H1 (cell line): Measurements from ENCODE around the gene SCPEP1. TPM values are rescaled to one million over a fixed set of nuclear protein-coding genes. Genes with fewer than 3 reads are reported as not detected.

ENCODE experiments used
- CTCF ChIA-PET: fragments of 300-600 bp; sonication (Branson Sonifier 250); formaldehyde crosslinking; loops from one replicate; lab custom pipeline; 2021; ENCODE audit not compliant: partially characterized antibody; lab: Charles Lee
- POLR2A ChIA-PET: fragments of 300-600 bp; sonication (Branson Sonifier 250); formaldehyde crosslinking; loops from one replicate; lab custom pipeline; 2021; ENCODE audit warnings: inconsistent platforms; ENCODE audit not compliant: partially characterized antibody; lab: Charles Lee
- DNase-seq, 2 experiments: peaks; one replicate each; pipeline versions ENCODE4 v3.0.0 to v3.0.0-alpha.2; 2010 to 2022; ENCODE audit warnings: low spot score in 2 of 2, low read depth in 1 of 2, mixed read lengths in 1 of 2
- FAIRE-seq: peaks from 2 replicates; lab custom pipeline; 2011; peaks lifted over from hg19 to GRCh38; lab: Jason Lieb, UNC
- H2AFZ ChIP-seq: 2 replicates; pipeline ENCODE4 v1.8.1; 2012; ENCODE audit warnings: low read length, inconsistent platforms
- H2AK5ac ChIP-seq: 2 replicates; pipeline ENCODE4 v1.6.1; 2013; ENCODE audit warnings: low read depth, low read length
- H2BK120ac ChIP-seq: replicated peaks from 2 replicates; pipeline ENCODE3; 2013; ENCODE audit warnings: low read depth, low read length, inconsistent platforms
- H2BK12ac ChIP-seq: 2 replicates; pipeline ENCODE4 v1.6.1; 2013; ENCODE audit warnings: low read depth, low read length
- H2BK15ac ChIP-seq: 2 replicates; pipeline ENCODE4 v1.6.1; 2013; ENCODE audit warnings: low read length
- H2BK20ac ChIP-seq: 2 replicates; pipeline ENCODE4 v1.6.1; 2013; ENCODE audit warnings: low read length
- H2BK5ac ChIP-seq: 2 replicates; pipeline ENCODE4 v1.6.1; 2013; ENCODE audit warnings: low read depth, low read length
- H3K14ac ChIP-seq: 2 replicates; pipeline ENCODE4 v1.6.1; 2013; ENCODE audit warnings: inconsistent platforms; ENCODE audit not compliant: insufficient read length
- H3K18ac ChIP-seq: 2 replicates; pipeline ENCODE4 v1.6.1; 2013; ENCODE audit warnings: low read length; ENCODE audit errors: extremely low read depth
- H3K23ac ChIP-seq: 2 replicates; pipeline ENCODE4 v1.6.1; 2013; ENCODE audit warnings: inconsistent platforms; ENCODE audit not compliant: insufficient read length
- H3K23me2 ChIP-seq: 2 replicates; pipeline ENCODE4 v1.6.1; 2013; ENCODE audit warnings: low read depth, low read length
- H3K27ac ChIP-seq: 2 replicates; pipeline ENCODE4 v1.6.1; 2011; ENCODE audit warnings: low read depth, low read length, inconsistent platforms
- H3K27me3 ChIP-seq, 4 experiments: replicated peaks in 1 of 4; 1 replicate in 1 of 4; 2 replicates in 3 of 4; pipeline versions ENCODE4 v1.6.1 to v1.8.1; 2011 to 2013; ENCODE audit warnings: low read length in 3 of 4, mild to moderate bottlenecking in 3 of 4, inconsistent platforms in 2 of 4, mixed read lengths in 2 of 4, moderate library complexity in 1 of 4; ENCODE audit not compliant: control insufficient read depth in 3 of 4, insufficient read depth in 3 of 4; ENCODE audit errors: extremely low read depth in 1 of 4
- H3K36me3 ChIP-seq, 4 experiments: 2 replicates each; pipeline versions ENCODE4 v1.6.1 to v1.8.1; 2011 to 2013; ENCODE audit warnings: mild to moderate bottlenecking in 4 of 4, low read length in 3 of 4, moderate library complexity in 2 of 4, control low read depth in 1 of 4, inconsistent platforms in 1 of 4; ENCODE audit not compliant: insufficient read depth in 4 of 4, control insufficient read depth in 2 of 4
- H3K4ac ChIP-seq: replicated peaks from 2 replicates; pipeline ENCODE3; 2013; ENCODE audit warnings: low read length, low read depth, mixed read lengths, inconsistent platforms; ENCODE audit not compliant: insufficient read length
- H3K4me1 ChIP-seq, 4 experiments: replicated peaks in 1 of 4; 1 replicate in 1 of 4; 2 replicates in 3 of 4; pipeline versions ENCODE4 v1.6.1 to v1.8.1; 2011 to 2013; ENCODE audit warnings: low read length in 3 of 4, inconsistent platforms in 2 of 4, mixed read lengths in 1 of 4; ENCODE audit not compliant: insufficient read depth in 4 of 4, control insufficient read depth in 3 of 4
- H3K4me2 ChIP-seq, 2 experiments: 2 replicates each; pipeline versions ENCODE4 v1.6.1 to v1.8.1; 2011 to 2013; ENCODE audit warnings: low read depth in 2 of 2, low read length in 2 of 2, control low read depth in 1 of 2, inconsistent platforms in 1 of 2, mild to moderate bottlenecking in 1 of 2; ENCODE audit not compliant: insufficient read depth in 1 of 2
- H3K4me3 ChIP-seq, 4 experiments: fragments of 200-600, 300-600 bp in 1 of 4; sonication (generic), shearing (Covaris generic), sonication (Bioruptor Twin) in 1 of 4; 2 replicates each; pipeline versions ENCODE4 v1.5.1 to v1.8.1; 2011 to 2016; ENCODE audit warnings: low read length in 4 of 4, low read depth in 3 of 4, control low read depth in 2 of 4, inconsistent platforms in 2 of 4, mild to moderate bottlenecking in 2 of 4, mixed read lengths in 1 of 4, moderate library complexity in 1 of 4; ENCODE audit not compliant: insufficient read depth in 2 of 4; ENCODE audit errors: extremely low read depth in 1 of 4
- H3K56ac ChIP-seq: replicated peaks from 2 replicates; pipeline ENCODE3; 2013; ENCODE audit warnings: low read depth, mild to moderate bottlenecking, mixed read lengths, low read length, inconsistent platforms; ENCODE audit not compliant: insufficient read length
- H3K79me1 ChIP-seq: 2 replicates; pipeline ENCODE4 v1.6.1; 2013; ENCODE audit warnings: low read depth, low read length, control low read depth
- H3K79me2 ChIP-seq, 2 experiments: 2 replicates each; pipeline versions ENCODE4 v1.6.1 to v1.8.1; 2012 to 2013; ENCODE audit warnings: low read length in 2 of 2, mild to moderate bottlenecking in 2 of 2, inconsistent platforms in 1 of 2; ENCODE audit not compliant: insufficient read depth in 2 of 2, control insufficient read depth in 1 of 2
- H3K9ac ChIP-seq, 4 experiments: replicated peaks in 1 of 4; 1 replicate in 1 of 4; 2 replicates in 3 of 4; pipeline versions ENCODE4 v1.6.1 to v1.8.1; 2011 to 2013; ENCODE audit warnings: low read depth in 3 of 4, low read length in 3 of 4, control low read depth in 2 of 4, mild to moderate bottlenecking in 2 of 4, moderate library complexity in 2 of 4, inconsistent platforms in 1 of 4; ENCODE audit errors: extremely low read depth in 1 of 4
- H3K9me3 ChIP-seq, 2 experiments: 2 replicates each; pipeline versions ENCODE4 v1.6.1 to v1.8.1; 2012 to 2013; ENCODE audit warnings: mild to moderate bottlenecking in 2 of 2, moderate library complexity in 2 of 2, control low read depth in 1 of 2, inconsistent platforms in 1 of 2, low read depth in 1 of 2, low read length in 1 of 2, mixed read lengths in 1 of 2; ENCODE audit not compliant: insufficient read depth in 2 of 2
- H4K20me1 ChIP-seq, 2 experiments: replicated peaks in 1 of 2; 2 replicates each; pipeline versions ENCODE3 to v1.8.1; 2011 to 2013; ENCODE audit warnings: inconsistent platforms in 2 of 2, low read length in 2 of 2, mild to moderate bottlenecking in 1 of 2; ENCODE audit not compliant: insufficient read depth in 2 of 2, control insufficient read depth in 1 of 2
- H4K5ac ChIP-seq: 2 replicates; pipeline ENCODE4 v1.6.1; 2013; ENCODE audit warnings: low read length, low read depth, mixed read lengths, inconsistent platforms; ENCODE audit not compliant: insufficient read length
- H4K8ac ChIP-seq: 2 replicates; pipeline ENCODE4 v1.8.0; 2013; ENCODE audit warnings: mild to moderate bottlenecking, moderate library complexity, low read length, inconsistent platforms; ENCODE audit not compliant: insufficient read depth; ENCODE audit errors: extremely low read depth
- H4K91ac ChIP-seq: replicated peaks from 2 replicates; pipeline ENCODE3; 2013; ENCODE audit warnings: low read length, mixed read lengths, inconsistent platforms; ENCODE audit not compliant: insufficient read length
- BACH1 ChIP-seq: IDR thresholded peaks from 2 replicates; pipeline ENCODE4 v1.6.1; 2012; ENCODE audit warnings: low read length, improper control_type of control experiment
- BCL11A ChIP-seq, 2 experiments: IDR thresholded peaks; one replicate each; pipeline ENCODE4 v1.6.1; 2011; ENCODE audit warnings: low read depth in 2 of 2, low read length in 2 of 2, mild to moderate bottlenecking in 2 of 2
- CREB1 ChIP-seq: IDR thresholded peaks from 2 replicates; pipeline ENCODE4 v1.6.1; 2012; ENCODE audit warnings: inconsistent platforms
- CTCF ChIP-seq, 3 experiments: IDR thresholded peaks; 1 replicate in 2 of 3; 2 replicates in 1 of 3; pipeline versions ENCODE4 v1.5.1 to v1.6.1; 2011; ENCODE audit warnings: low read length in 3 of 3, mild to moderate bottlenecking in 3 of 3, inconsistent platforms in 2 of 3, low read depth in 1 of 3, moderate library complexity in 1 of 3; ENCODE audit not compliant: insufficient read depth in 1 of 3; ENCODE audit errors: control extremely low read depth in 1 of 3
- SP1 ChIP-seq: IDR thresholded peaks from 2 replicates; pipeline ENCODE4 v1.6.1; 2011; ENCODE audit warnings: low read depth, low read length
- WGBS, 2 experiments: shearing (Covaris generic) in 1 of 2; methylation state at CpG; one replicate each; pipeline versions ENCODE4 v1.1.6 to v1.1.7; 2013 to 2015; ENCODE audit warnings: low lambda C conversion rate in 2 of 2, mixed read lengths in 2 of 2, inconsistent platforms in 1 of 2, low coverage in 1 of 2, missing lambda C conversion rate in 1 of 2; ENCODE audit not compliant: insufficient replicate concordance in 2 of 2, insufficient coverage in 1 of 2, insufficient read length in 1 of 2; ENCODE audit errors: extremely low coverage in 1 of 2, missing lambda C conversion rate in 1 of 2; 5-methylcytosine and 5-hydroxymethylcytosine counted together
- polyA plus RNA-seq, 7 experiments: library from polyadenylated mRNA; depleted of rRNA in 3 of 7; stranded (reverse) in 5 of 7; unstranded in 2 of 7; fragments of >200 nt in 5 of 7; fragments of 200-250 nt in 2 of 7; gene quantifications; 1 replicate in 5 of 7; 2 replicates in 1 of 7; 4 replicates in 1 of 7; pipeline versions ENCODE4 v1.2.1 to v1.2.3, GENCODE V29; 2011 to 2013; ENCODE audit warnings: missing spikeins in 2 of 7, mixed read lengths in 2 of 7
- total RNA-seq: library from RNA; stranded (reverse); fragmentation: NEBNext Ultra II Directional; extraction: Animal tissue kit (Norgen Biotek cat#: 25700); gene quantifications from 2 replicates; pipeline ENCODE4 v1.2.1, GENCODE V29; 2021
- TF ChIP-seq, protein P1 (sequence below): IDR thresholded peaks from 2 replicates; pipeline ENCODE4 v1.6.1; 2011; ENCODE audit warnings: low read length, improper control_type of control experiment

The SCPEP1 gene
- total and polyA plus RNA-seq, 2 of the 8 experiments (the other 6 are each of a cell fraction or from before 2014, with no cell fraction given) = 30.7 to 52.6 TPM

DNA sequence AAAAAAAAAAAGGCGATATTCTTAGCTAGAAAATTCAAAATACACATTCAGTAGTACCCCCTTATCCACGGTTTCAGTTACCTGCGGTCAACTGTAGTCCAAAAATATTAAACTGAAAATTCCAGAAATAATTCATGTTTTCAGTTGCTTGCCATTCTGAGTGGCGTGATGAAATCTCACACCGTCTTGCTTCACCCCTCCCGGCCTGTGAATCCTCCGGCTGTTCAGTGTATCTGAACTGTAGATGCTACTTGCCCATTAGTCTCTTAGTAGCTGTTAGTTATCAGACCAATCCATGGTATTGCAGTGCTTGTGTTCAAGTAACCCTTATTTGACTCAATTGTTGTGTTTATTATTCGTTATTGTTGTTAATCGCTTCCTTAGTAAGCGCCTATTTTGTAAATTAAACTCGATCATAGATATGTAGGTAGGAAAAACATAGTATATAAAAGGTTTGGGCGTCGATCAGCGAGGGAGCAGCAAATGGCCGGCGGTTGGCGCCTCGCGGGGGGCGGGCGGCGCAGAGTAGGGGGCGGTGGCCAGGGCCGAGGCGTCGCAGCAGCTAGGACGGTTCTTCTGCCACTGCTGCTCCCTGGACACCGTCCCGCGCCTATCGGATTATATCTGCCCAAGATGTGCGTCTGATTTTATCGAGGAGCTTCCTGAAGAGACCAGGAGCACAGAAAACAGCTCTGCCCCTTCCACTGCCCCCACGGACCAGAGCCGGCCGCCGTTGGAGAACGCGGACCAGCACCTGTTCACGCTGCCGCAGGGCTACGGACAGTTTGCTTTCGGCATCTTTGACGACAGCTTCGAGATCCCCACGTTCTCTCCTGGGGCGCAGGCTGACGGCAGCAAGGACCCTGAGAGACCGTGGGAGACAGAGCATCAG is 67.3 kb downstream of the SCPEP1 start:
- Histone ChIP-seq H2BK5ac (no peak overlapping the region), H4K20me1 (no peaks in the 10 kb centered on the region), H3K14ac (no peak overlapping the region), H3K23ac (no peak overlapping the region), H4K8ac (peak overlapping the region; percentile 12), H3K18ac (no peak overlapping the region), H3K56ac (no peak overlapping the region), H2BK120ac (no peak overlapping the region), H4K91ac (no peak overlapping the region), H2AK5ac (no peak overlapping the region), H2AFZ (no peak overlapping the region), H3K4me1 (peaks cover 0 to 6% (median 2%) of the 10 kb centered on the region in 4 experiments; a peak in 2 of 7 replicates), H2BK12ac (peak overlapping the region; percentile 77; the same call in 1 of the 2 replicates), H3K79me1 (no peaks in the 10 kb centered on the region), H3K79me2 (no peaks in the 10 kb centered on the region), H3K9ac (no peak overlapping the region), H3K27ac (no peak overlapping the region), H3K4me3 (no peak overlapping the region), H3K36me3 (no peaks in the 10 kb centered on the region), H4K5ac (no peak overlapping the region), H3K4ac (no peak overlapping the region), H2BK20ac (no peak overlapping the region), H3K9me3 (no peaks in the 10 kb centered on the region), H3K27me3 (no peaks in the 10 kb centered on the region), H3K4me2 (no peak overlapping the region), H2BK15ac (0 out of 2 replicates have a peak overlapping the region, but pooled peaks have one; percentile 72), H3K23me2 (no peaks in the 10 kb centered on the region)
- FAIRE-seq (no peak), DNase-seq (no peak)
- 93% methylated on average over 49 of the region's 49 CpGs; no CpG with 5 or more reads in 1 of the 2 experiments for WGBS, 2 experiments
- ChIA-PET POLR2A (interaction anchor here (0.6 to 1.4 kb wide), 2 partner anchors 13 to 23 kb away, joined by 4 read pairs; no protein-coding TSS in a partner anchor), CTCF (interaction anchor here (0.6 to 8.4 kb wide), 6 partner anchors 10 to 357 kb away, joined by 3 to 58 read pairs (median 21); partner anchors contain the start of gene AKAP1)
- TF ChIP-seq SP1 (no peak), CTCF (IDR thresholded peaks at IDR 0.05; ENCODE audit: control extremely low read depth in 1 of 3, insufficient read depth in 1 of 3, low read depth in 1 of 3, low read length in 3 of 3) (no peak), BCL11A (IDR thresholded peaks at IDR 0.05; ENCODE audit: low read depth in 2 of 2, low read length in 2 of 2) (no peak), CREB1 (no peak), BACH1 (no peak)
- TF ChIP-seq, protein P1, sequence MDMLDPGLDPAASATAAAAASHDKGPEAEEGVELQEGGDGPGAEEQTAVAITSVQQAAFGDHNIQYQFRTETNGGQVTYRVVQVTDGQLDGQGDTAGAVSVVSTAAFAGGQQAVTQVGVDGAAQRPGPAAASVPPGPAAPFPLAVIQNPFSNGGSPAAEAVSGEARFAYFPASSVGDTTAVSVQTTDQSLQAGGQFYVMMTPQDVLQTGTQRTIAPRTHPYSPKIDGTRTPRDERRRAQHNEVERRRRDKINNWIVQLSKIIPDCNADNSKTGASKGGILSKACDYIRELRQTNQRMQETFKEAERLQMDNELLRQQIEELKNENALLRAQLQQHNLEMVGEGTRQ = no peak
